Measurements from ENCODE around the gene ANKS1B. TPM values are rescaled to one million over a fixed set of nuclear protein-coding genes. Genes with fewer than 3 reads are reported as not detected.

ANKS1B gene
- total and polyA plus RNA-seq, 4 donors = 0.03 to 3.4 (median 0.53) TPM

- H3K36me3 ChIP-seq (ENCODE audit: control insufficient read depth in 4 of 4, insufficient read depth in 3 of 4, low read depth in 1 of 4, low read length in 3 of 4) = no peaks in the 10 kb centered on the region
- no peak overlapping the region for H3K4me3 ChIP-seq (ENCODE audit: low read depth in 1 of 3, low read length in 3 of 3)
Observed at GRCh38 chr12:98893675-98894411, 1090.9 kb downstream of the ANKS1B start.

More at GRCh38 chr12:98893675-98894411, 1090.9 kb downstream of the ANKS1B start:
- 5% methylated on average over 27 of the region's 27 CpGs for WGBS
- no peaks in the 10 kb centered on the region for H3K9me3 ChIP-seq (ENCODE audit: control insufficient read depth in 4 of 4, low read length in 3 of 4)
- H3K4me1 ChIP-seq (ENCODE audit: control insufficient read depth in 4 of 4, insufficient read depth in 4 of 4, low read length in 3 of 4) = peaks cover 0 to 18% (median 8%) of the 10 kb centered on the region in 4 donors
- TF ChIP-seq HNF4G (IDR thresholded peaks at IDR 0.05) (no peak), NR2F2 (IDR thresholded peaks at IDR 0.05) (no peak), SP1 (IDR thresholded peaks at IDR 0.05) (no peak), TAF1 (conservative IDR thresholded peaks at IDR 0.05) (no peak), FOXA1 (IDR thresholded peaks at IDR 0.05) (no peak), MAX (IDR thresholded peaks at IDR 0.05) (no peak), EGR1 (IDR thresholded peaks at IDR 0.05; ENCODE audit: low read depth in 2 of 2) (no peak), YY1 (IDR thresholded peaks at IDR 0.05) (no peak), RAD21 (IDR thresholded peaks at IDR 0.05) (no peak), RXRA (IDR thresholded peaks at IDR 0.05) (no peak), GABPA (IDR thresholded peaks at IDR 0.05 in 1 of 2, conservative IDR thresholded peaks at IDR 0.05 in 1 of 2) (no peak), ZBTB33 (IDR thresholded peaks at IDR 0.05) (no peak), REST (IDR thresholded peaks at IDR 0.05) (no peak), CTCF (IDR thresholded peaks at IDR 0.05; ENCODE audit: low read depth, low read length, missing input control) (no peak)
- TF ChIP-seq, protein P1, sequence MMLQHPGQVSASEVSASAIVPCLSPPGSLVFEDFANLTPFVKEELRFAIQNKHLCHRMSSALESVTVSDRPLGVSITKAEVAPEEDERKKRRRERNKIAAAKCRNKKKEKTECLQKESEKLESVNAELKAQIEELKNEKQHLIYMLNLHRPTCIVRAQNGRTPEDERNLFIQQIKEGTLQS (IDR thresholded peaks at IDR 0.05) = no peak
- H3K27ac ChIP-seq (ENCODE audit: low read depth in 1 of 2, low read length in 2 of 2) = no peak overlapping the region
- H3K27me3 ChIP-seq (ENCODE audit: control insufficient read depth in 4 of 4, insufficient read depth in 4 of 4, low read length in 3 of 4) = peaks cover 2 to 18% (median 9%) of the 10 kb centered on the region in 4 donors
- no peak overlapping the region for H3K9ac ChIP-seq (ENCODE audit: low read depth in 1 of 2, low read length in 2 of 2)
- no peak for DNase-seq (ENCODE audit: low spot score)
